ENCODE measurements around the gene RPH3AL. TPM values are rescaled to one million over a fixed set of nuclear protein-coding genes. Genes with fewer than 3 reads are reported as not detected.

RPH3AL gene
- total and polyA plus RNA-seq, 8 donors, result 8.9 to 57.1 (median 11.0) TPM

GRCh38 chr17:282912-283882 is 69.4 kb downstream of the RPH3AL start:
- Histone ChIP-seq H3K27me3 (no peaks in the 10 kb centered on the region), H3K4me3 (no peak overlapping the region), H3K27ac (no peak overlapping the region), H3K9me3 (no peaks in the 10 kb centered on the region), H3K36me3 (peaks cover 0 to 20% of the 10 kb centered on the region in 2 donors), H3K4me1 (peaks cover 0 to 13% of the 10 kb centered on the region in 2 donors)
- peak in 1 of 4 donors; percentile 51 for DNase-seq
- no peak for ATAC-seq
- intact Hi-C loops (cut with DNase I), result no loop called here
- TF ChIP-seq CTCF (IDR thresholded peaks at IDR 0.05), result no peak

- H3K27me3 ChIP-seq, result no peaks in the 10 kb centered on the region
- no peak for ATAC-seq
- no peak overlapping the region for H3K4me3 ChIP-seq
- peaks cover 0 to 20% of the 10 kb centered on the region in 2 donors for H3K36me3 ChIP-seq
- no peak for TF ChIP-seq CTCF (IDR thresholded peaks at IDR 0.05)
- intact Hi-C loops (cut with DNase I), result no loop called here
- no peak overlapping the region for H3K27ac ChIP-seq
- peaks cover 0 to 13% of the 10 kb centered on the region in 2 donors for H3K4me1 ChIP-seq
- DNase-seq, result peak in 1 of 4 donors; percentile 22
- H3K9me3 ChIP-seq, result no peaks in the 10 kb centered on the region
Measured at GRCh38 chr17:282000-282911, 70.4 kb downstream of the RPH3AL start.

- DNase-seq, result peak in 1 of 4 donors; percentile 51
- H3K27me3 ChIP-seq, result no peaks in the 10 kb centered on the region
- intact Hi-C loops (cut with DNase I), result no loop called here
- TF ChIP-seq CTCF (IDR thresholded peaks at IDR 0.05), result no peak
- H3K9me3 ChIP-seq, result no peaks in the 10 kb centered on the region
- peaks cover 0 to 13% of the 10 kb centered on the region in 2 donors for H3K4me1 ChIP-seq
- H3K36me3 ChIP-seq, result peaks cover 0 to 20% of the 10 kb centered on the region in 2 donors
- no peak overlapping the region for H3K4me3 ChIP-seq
- no peak for ATAC-seq
- no peak overlapping the region for H3K27ac ChIP-seq
Measured at GRCh38 chr17:281365-281999, 71.1 kb downstream of the RPH3AL start.

- DNase-seq, result peak in 1 of 4 donors; percentile 17
- peaks cover 0 to 20% of the 10 kb centered on the region in 2 donors for H3K36me3 ChIP-seq
- peak overlapping the region in 1 of 2 donors; percentile 30 for H3K27ac ChIP-seq
- intact Hi-C loops (cut with DNase I), result no loop called here
- H3K27me3 ChIP-seq, result no peaks in the 10 kb centered on the region
- H3K4me1 ChIP-seq, result peaks cover 0 to 13% of the 10 kb centered on the region in 2 donors
- no peak for ATAC-seq
- H3K4me3 ChIP-seq, result no peak overlapping the region
- TF ChIP-seq CTCF (IDR thresholded peaks at IDR 0.05), result no peak
- H3K9me3 ChIP-seq, result no peaks in the 10 kb centered on the region
Measured at GRCh38 chr17:280901-281300, 71.7 kb downstream of the RPH3AL start.

Data from left lung (tissue), 10 donors.